ENCODE results near the gene MYL5.

Gene MYL5

GRCh38 chr4:683982-684622 is 9.8 kb downstream of the MYL5 start:
- TF ChIP-seq CTCF (IDR thresholded peaks at IDR 0.05; ENCODE audit: low read depth, low read length) = peak; percentile 85
- H3K4me3 ChIP-seq (ENCODE audit: low read depth, low read length) = no peak overlapping the region
- peak; percentile 57 for DNase-seq (ENCODE audit: low read depth, low spot score)
- in situ Hi-C loops (cut with HindIII; ENCODE audit: low sequenced_read_pairs) = no loop called here

GRCh38 chr4:684623-685327 is 10.4 kb downstream of the MYL5 start:
- in situ Hi-C loops (cut with HindIII; ENCODE audit: low sequenced_read_pairs) = no loop called here
- no peak for TF ChIP-seq CTCF (IDR thresholded peaks at IDR 0.05; ENCODE audit: low read depth, low read length)
- H3K4me3 ChIP-seq (ENCODE audit: low read depth, low read length) = no peak overlapping the region
- DNase-seq (ENCODE audit: low read depth, low spot score) = no peak

GRCh38 chr4:685679-686412 is 11.5 kb downstream of the MYL5 start:
- in situ Hi-C loops (cut with HindIII; ENCODE audit: low sequenced_read_pairs) = no loop called here
- H3K4me3 ChIP-seq (ENCODE audit: low read depth, low read length) = no peak overlapping the region
- no peak for DNase-seq (ENCODE audit: low read depth, low spot score)
- no peak for TF ChIP-seq CTCF (IDR thresholded peaks at IDR 0.05; ENCODE audit: low read depth, low read length)

GRCh38 chr4:686413-687040 is 12.2 kb downstream of the MYL5 start:
- in situ Hi-C loops (cut with HindIII; ENCODE audit: low sequenced_read_pairs) = no loop called here
- DNase-seq (ENCODE audit: low read depth, low spot score) = no peak
- no peak for TF ChIP-seq CTCF (IDR thresholded peaks at IDR 0.05; ENCODE audit: low read depth, low read length)
- H3K4me3 ChIP-seq (ENCODE audit: low read depth, low read length) = no peak overlapping the region

- peak; percentile 78 for DNase-seq (ENCODE audit: low read depth, low spot score)
- in situ Hi-C loops (cut with HindIII; ENCODE audit: low sequenced_read_pairs) = no loop called here
- no peak for TF ChIP-seq CTCF (IDR thresholded peaks at IDR 0.05; ENCODE audit: low read depth, low read length)
- no peak overlapping the region for H3K4me3 ChIP-seq (ENCODE audit: low read depth, low read length)
These were observed 13.0 kb downstream of the MYL5 start for GRCh38 chr4:687048-687970.
